ENCODE data around the gene SYK.

The SYK gene

GRCh38 chr9:90909225-90909624 lies 107.6 kb downstream of the SYK start:
- no peak for DNase-seq

GRCh38 chr9:90909747-90910283 lies 108.2 kb downstream of the SYK start:
- no peak for DNase-seq

- DNase-seq: no peak
These were observed 112.6 kb downstream of the SYK start for GRCh38 chr9:90914196-90914595.

- DNase-seq: peak in 1 of 2 experiments; percentile 42
These were observed 113.4 kb downstream of the SYK start for GRCh38 chr9:90914868-90915483.

GRCh38 chr9:90915693-90916092 lies 114.1 kb downstream of the SYK start:
- no peak for DNase-seq

GRCh38 chr9:90916147-90916734 lies 114.6 kb downstream of the SYK start:
- no peak for DNase-seq

- DNase-seq: no peak
These were observed 118.3 kb downstream of the SYK start for GRCh38 chr9:90919883-90920282.

- DNase-seq: no peak
These were observed 119.5 kb downstream of the SYK start for GRCh38 chr9:90921104-90921503.

- DNase-seq: no peak
These were observed 120.3 kb downstream of the SYK start for GRCh38 chr9:90921969-90922368.

GRCh38 chr9:90925581-90926257 lies 124.1 kb downstream of the SYK start:
- DNase-seq: no peak

- DNase-seq: no peak
These were observed 125.3 kb downstream of the SYK start for GRCh38 chr9:90926936-90927335.

- DNase-seq: no peak
These were observed 125.9 kb downstream of the SYK start for GRCh38 chr9:90927496-90927895.

GRCh38 chr9:90929626-90930025 lies 128.0 kb downstream of the SYK start:
- peak; percentile 45 to 47 for DNase-seq

- no peak for DNase-seq
These were observed 131.8 kb downstream of the SYK start for GRCh38 chr9:90933468-90933867.

GRCh38 chr9:90939351-90939750 lies 137.7 kb downstream of the SYK start:
- no peak for DNase-seq

- DNase-seq: no peak
These were observed 138.7 kb downstream of the SYK start for GRCh38 chr9:90940280-90940679.

- no peak for DNase-seq
These were observed 140.0 kb downstream of the SYK start for GRCh38 chr9:90941661-90942060.

- no peak for DNase-seq
These were observed 140.9 kb downstream of the SYK start for GRCh38 chr9:90942555-90942954.

GRCh38 chr9:90943341-90943740 lies 141.7 kb downstream of the SYK start:
- no peak for DNase-seq

GRCh38 chr9:90945336-90945735 lies 143.7 kb downstream of the SYK start:
- no peak for DNase-seq

GRCh38 chr9:90946982-90947381 lies 145.4 kb downstream of the SYK start:
- DNase-seq: no peak
